NCI-H748 treated with DMSO at 0.1 percent for 48 hours (cell line): ENCODE measurements around the gene SOS1.
"Not testable (repeated sequence)": the region's sequence is repeated elsewhere in the genome, so short reads cannot be mapped to it uniquely, and the experiment has no call there.

Source experiments
- DNase-seq: peaks from one replicate; lab custom pipeline; 2025; lab: John Stamatoyannopoulos, UW

Gene SOS1

DNA sequence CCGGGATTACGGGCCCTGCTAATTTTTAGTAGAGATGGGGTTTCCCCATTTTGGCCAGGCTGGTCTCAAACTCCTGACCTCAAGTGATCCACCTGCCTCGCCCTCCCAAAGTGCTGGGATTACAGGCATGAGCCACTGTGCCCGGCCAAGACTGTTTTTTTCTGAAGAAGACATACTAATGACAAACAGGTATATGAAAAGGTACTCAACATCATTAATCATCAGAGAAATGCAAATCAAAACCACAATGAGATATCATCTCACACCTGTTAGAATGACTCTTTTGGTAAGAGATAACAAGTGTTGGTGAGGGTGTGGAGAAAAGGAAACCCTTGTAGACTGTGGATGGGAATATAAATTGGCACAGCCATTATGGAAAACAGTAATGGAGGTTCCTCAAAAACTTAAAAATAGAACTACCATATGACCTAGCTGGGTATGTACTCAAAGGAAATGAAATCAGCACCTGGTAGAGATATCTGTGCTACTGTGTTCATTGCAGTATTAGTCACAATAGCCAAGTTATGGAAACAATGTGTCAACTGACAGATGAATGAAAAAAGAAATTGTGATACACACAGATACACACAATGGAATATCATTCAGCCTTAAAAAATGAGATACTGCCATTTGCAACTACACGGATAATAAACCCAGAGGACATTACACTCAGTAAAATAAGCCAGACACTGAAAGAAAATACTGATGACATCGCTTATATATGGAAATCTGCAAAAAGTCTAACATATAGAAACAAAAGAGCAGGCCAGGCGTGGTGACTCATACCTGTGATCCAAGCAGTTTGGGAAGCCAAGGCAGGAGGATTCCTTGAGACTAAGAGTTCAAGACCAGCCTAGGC is 20.8 kb downstream of the SOS1 start:
- DNase-seq: no peak

DNA sequence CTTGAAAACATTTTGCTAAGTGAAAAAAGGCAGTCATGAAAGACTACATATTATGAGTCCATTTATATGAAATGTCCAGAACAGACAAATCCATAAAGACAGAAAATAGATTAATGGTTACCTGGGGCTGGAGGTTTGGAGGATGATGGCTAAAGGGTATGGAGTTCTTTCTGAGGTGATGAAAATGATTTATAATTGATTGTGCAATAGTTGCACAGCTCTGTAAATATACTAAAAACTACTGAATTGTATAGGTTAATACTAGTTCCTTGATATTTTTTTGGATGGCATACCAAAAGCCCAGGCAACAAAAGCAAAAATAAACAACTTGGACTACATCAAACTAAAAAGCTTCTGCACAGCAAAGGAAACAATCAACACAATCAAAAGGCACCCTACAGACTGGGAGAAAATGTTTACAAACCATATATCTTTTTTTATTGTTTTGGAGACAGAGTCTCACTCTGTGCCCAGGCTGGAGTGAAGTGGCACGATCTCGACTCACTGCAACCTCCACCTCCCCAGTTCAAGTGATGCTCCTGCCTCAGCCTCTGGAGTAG is 21.5 kb downstream of the SOS1 start:
- no peak for DNase-seq

- DNase-seq: no peak
Measured at GRCh38 chr2:39095624-39096023, 25.2 kb downstream of the SOS1 start.

DNA sequence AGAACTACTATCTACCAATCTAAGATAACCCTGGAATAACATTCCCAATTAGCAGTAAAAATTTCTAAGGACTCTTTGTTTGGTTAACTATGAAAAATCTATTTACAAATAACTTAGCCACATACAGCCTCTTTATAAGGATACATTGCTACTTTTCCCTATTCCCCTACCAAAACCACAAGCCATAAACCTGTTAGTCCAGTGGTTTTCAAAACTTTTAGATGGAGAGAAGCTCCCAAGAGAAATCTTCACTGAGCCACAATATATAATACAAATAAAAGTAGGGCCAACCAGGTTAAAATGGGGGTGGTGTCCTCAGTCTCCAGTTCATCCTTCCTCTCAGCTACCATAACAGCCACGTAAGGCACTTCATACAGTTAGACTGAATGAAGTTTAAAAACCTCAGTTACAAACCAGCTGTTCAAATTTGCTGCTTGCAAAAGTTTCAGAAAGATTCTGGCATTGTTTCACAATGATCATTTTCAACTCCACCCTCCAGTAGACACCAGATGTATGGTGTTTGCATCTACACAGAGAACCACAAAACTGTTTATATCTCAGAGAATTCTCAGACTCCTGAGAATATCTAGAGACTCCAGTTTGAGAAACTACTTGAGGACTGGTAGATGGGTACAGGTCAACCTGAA is 26.0 kb downstream of the SOS1 start:
- no peak for DNase-seq

- no peak for DNase-seq
Measured at GRCh38 chr2:39093218-39093898, 27.5 kb downstream of the SOS1 start.

GRCh38 chr2:39091543-39091942 is 29.3 kb downstream of the SOS1 start:
- no peak for DNase-seq

DNA sequence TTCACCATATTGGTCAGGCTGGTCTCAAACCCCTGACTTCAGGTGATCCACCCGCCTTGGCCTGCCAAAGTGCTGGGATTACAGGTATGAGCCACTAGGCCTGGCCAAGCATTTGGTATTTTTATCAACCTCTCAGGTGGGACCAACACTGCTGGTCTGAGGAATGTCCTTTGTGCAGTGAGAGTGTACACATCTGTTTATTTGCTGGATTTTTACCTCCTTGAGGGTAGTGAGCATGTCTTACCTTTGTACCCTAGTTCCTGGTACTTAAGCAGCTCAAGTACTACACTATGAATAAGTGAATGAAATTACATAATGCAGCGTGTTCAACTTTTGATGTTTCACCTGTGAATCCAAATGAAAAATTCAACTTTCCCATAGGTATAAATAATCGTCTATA is 29.8 kb downstream of the SOS1 start:
- DNase-seq: no peak

DNA sequence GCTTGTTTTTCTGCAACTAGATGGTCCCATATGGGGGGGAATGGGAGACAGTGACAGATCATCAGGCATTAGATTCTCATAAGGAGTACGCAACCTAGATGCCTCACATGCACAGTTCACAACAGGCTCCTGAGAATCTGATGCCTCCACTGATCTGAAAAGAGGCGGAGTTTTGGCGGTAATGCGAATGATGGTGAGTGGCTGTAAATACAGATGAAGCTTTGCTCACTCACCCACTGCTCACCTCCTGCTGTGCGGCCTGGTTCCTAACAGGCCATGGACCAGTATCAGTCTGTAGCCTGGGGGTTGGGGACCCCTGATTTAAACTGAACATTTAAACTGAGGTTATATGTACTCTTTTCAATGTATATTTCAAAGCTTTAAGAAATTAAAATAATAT is 40.7 kb downstream of the SOS1 start:
- no peak for DNase-seq

GRCh38 chr2:39069890-39070465 is 50.9 kb downstream of the SOS1 start:
- no peak for DNase-seq

DNA sequence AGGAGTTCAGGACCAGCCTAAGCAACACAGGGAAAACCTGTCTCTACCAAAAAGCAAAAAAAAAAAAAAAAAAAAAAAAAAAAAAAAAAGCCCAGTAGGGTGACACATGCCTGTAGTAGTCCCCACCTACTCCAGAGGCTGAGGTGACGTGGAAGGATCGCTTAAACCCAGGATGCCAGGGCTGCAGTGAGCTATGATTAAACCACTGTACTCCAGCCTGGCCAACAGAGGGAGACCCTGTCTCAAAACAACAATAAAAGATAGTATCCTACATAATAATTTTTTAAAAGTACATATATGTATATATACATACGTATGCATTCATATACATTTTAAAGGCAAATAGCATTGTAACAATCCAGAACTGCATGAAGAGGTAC is 51.7 kb downstream of the SOS1 start:
- no peak for DNase-seq

- DNase-seq: no peak
Measured at GRCh38 chr2:39068299-39069135, 52.3 kb downstream of the SOS1 start.

GRCh38 chr2:39065616-39066015 is 55.2 kb downstream of the SOS1 start:
- no peak for DNase-seq

DNA sequence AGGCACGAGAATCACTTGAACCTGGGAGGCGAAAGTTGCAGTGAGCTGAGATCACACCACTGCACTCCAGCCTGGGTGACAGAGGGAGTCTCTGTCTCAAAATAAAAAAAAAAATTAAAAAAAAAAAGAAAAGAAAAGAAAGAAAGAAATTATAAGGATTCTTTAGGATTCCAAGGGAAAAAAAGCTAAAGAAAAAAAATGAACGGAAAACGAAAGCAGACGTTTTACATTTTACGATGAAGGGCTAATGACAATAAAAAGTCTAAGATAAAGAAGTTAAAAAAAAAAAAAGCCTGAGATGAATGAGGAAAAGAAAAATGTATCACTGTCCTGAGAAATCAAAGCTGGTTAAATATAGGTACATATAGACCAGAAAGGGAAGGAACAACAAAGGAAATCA is 58.5 kb downstream of the SOS1 start:
- DNase-seq: no peak

DNA sequence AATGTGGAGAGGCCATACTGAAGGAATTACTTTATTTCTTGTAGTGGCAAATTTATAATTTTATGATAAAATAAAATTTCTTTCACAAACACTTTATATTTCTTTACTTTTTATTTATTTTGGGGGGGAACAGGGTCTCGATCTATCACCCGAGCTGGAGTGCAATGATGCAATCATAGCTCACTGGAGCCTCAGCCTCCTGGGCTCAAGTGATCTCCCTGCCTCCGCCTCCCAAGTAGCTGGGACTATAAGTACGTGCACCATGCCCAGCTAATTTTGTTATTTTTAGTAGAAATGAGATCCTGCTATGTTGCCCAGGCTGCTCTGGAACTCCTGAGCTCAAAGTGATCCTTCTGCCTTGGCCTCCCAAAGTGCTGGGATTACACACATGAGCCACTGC is 59.6 kb downstream of the SOS1 start:
- no peak for DNase-seq

DNA sequence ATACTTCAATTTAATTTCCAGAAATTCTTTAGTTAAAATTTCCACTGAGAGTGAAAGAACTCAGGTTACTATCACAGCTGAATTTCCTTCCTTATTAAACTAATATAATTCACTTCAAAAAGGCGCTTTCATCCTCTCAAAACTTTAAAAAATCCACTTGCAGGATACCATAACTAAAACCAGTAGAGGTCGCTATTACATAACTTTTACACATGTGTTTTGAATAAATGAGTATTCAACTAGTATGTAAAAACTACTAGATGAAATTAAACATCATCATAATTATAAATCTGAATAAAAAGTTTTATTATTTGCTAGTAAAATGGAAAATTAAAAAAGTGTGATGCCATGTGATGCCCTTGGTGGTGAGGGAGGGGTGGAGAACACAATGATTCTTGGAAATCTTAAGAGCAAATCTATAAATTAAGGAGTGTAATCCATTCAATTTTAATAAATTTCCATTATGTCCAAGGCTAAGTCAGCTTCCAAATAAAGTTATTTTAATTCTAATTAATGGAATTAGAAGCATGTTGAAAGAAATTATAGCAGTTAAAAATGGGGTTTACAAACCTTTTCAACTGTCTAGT is 61.4 kb downstream of the SOS1 start:
- DNase-seq: peak; percentile 26

GRCh38 chr2:39058101-39058500 is 62.8 kb downstream of the SOS1 start:
- DNase-seq: no peak

DNA sequence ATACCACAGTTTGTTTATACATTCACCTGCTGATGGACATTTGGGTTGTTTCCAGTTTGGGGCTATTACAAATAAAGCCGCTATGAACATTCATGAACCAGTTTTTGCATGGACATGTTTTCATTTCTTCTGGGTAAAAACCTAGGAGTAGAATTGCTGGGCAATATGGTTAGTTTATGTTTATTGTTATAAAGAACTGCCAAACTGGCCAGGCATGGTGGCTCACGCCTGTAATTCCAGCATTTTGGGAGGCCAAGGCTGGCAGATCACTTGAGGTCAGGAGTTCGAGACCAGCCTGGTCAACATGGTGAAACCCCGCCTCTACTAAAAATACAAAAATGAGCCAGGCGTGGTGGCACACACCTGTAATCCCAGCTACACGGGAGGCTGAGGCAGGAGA is 68.2 kb downstream of the SOS1 start:
- not testable (repeated sequence) for DNase-seq

GRCh38 chr2:39050109-39050508 is 70.7 kb downstream of the SOS1 start:
- DNase-seq: no peak

- no peak for DNase-seq
Measured at GRCh38 chr2:39039072-39039471, 81.8 kb downstream of the SOS1 start.

DNA sequence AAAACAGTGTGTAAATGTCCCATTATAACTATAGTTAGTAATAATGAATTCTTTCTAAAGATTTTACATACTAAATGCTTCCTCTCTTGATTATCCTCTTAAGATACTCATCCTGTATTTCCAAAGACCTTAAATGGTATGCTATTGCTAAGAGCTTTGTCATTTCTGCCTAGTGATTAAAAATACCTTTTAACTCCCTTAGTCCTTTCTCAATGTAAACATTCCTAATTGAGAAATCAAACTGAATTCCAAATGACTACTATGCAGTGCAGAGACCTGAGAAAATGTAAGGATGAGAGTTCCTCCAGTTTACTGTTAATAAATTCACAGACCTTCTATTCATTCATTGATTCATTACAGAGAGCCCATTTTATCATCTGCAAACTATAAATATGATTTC is 86.9 kb downstream of the SOS1 start:
- no peak for DNase-seq

GRCh38 chr2:39027421-39027820 is 93.4 kb downstream of the SOS1 start:
- DNase-seq: no peak
